Heart right ventricle (tissue), 16 donors: ENCODE measurements around the gene ANP32A. TPM values are rescaled to one million over a fixed set of nuclear protein-coding genes. Genes with fewer than 3 reads are reported as not detected.

Source experiments
- ATAC-seq, 8 donors: fragments of 200-7000 bp; cut with Tn5 transposase; one replicate each; pipeline ENCODE4 v1.9.1; 2020; ENCODE audit warnings: mild to moderate bottlenecking in 8 of 8, moderate library complexity in 8 of 8, moderate number of reproducible peaks in 1 of 8
- DNase-seq, 2 donors: peaks; one replicate each; pipeline ENCODE4 v3.0.0-alpha.2; 2020
- H3K27ac ChIP-seq, 10 donors: fragments of 200-600 bp; sonication (generic) in 2 of 10; one replicate each; pipeline versions ENCODE4 v1.5.0 to v1.8.0; 2020 to 2022; ENCODE audit warnings: mild to moderate bottlenecking in 3 of 10
- H3K27me3 ChIP-seq, 7 donors: fragments of 200-600 bp; one replicate each; pipeline ENCODE4 v1.8.0; 2021 to 2022; ENCODE audit warnings: mild to moderate bottlenecking in 2 of 7
- H3K36me3 ChIP-seq, 9 donors: fragments of 200-600 bp; sonication (generic) in 1 of 9; one replicate each; pipeline versions ENCODE4 v1.5.0 to v1.8.0; 2020 to 2022; ENCODE audit warnings: mild to moderate bottlenecking in 2 of 9
- H3K4me1 ChIP-seq, 9 donors: fragments of 200-600 bp; sonication (generic) in 1 of 9; one replicate each; pipeline versions ENCODE4 v1.5.0 to v1.8.0; 2020 to 2022; ENCODE audit warnings: mild to moderate bottlenecking in 4 of 9
- H3K4me3 ChIP-seq, 10 donors: fragments of 200-600 bp; sonication (generic) in 2 of 10; one replicate each; pipeline versions ENCODE4 v1.5.0 to v1.8.0; 2020 to 2022; ENCODE audit warnings: mild to moderate bottlenecking in 7 of 10, moderate library complexity in 2 of 10
- H3K9me3 ChIP-seq, 11 donors: fragments of 200-600 bp in 10 of 11; sonication (generic) in 2 of 11; one replicate each; pipeline versions ENCODE4 v1.5.0 to v1.8.0; 2013 to 2022; ENCODE audit warnings: mild to moderate bottlenecking in 2 of 11, control low read depth in 1 of 11, moderate library complexity in 1 of 11
- CTCF ChIP-seq, 9 donors: fragments of 200-600 bp; sonication (generic) in 2 of 9; IDR thresholded peaks; one replicate each; pipeline versions ENCODE4 v1.5.0 to v1.8.0; 2021 to 2022; ENCODE audit warnings: antibody characterized with exemption in 9 of 9, mild to moderate bottlenecking in 5 of 9, moderate library complexity in 1 of 9
- WGBS, 2 donors: extraction: QIAGEN DNeasy Blood & Tissue Kit; methylation state at CpG; one replicate each; pipeline ENCODE4 v1.1.7; 2013; ENCODE audit warnings: inconsistent platforms in 1 of 2; 5-methylcytosine and 5-hydroxymethylcytosine counted together
- intact Hi-C, 10 donors: fragments of 100-400 bp; cut with DNase I; formaldehyde crosslinking; loops; one replicate each; pipeline versions ENCODE4 v1.11.1 to v1.14.2; 2022
- polyA plus RNA-seq, 2 donors: library from polyadenylated mRNA; stranded (reverse); fragments of 200-250 nt; gene quantifications; one replicate each; pipeline ENCODE4 v1.2.3, GENCODE V29; 2013
- total RNA-seq, 10 donors: library from RNA; stranded (reverse); fragmentation: NEBNext Ultra II Directional in 3 of 10; extraction: Animal tissue kit (Norgen Biotek cat#: 25700) in 3 of 10; gene quantifications; one replicate each; pipeline versions ENCODE4 v1.2.1 to v1.2.4, GENCODE V29; 2021 to 2023
- donor health status: Arrhythmogenic right ventricular cardiomyopathy.
- donor health status: ischemic (EF 13 %, LVEDD 7.1; RV severe dilation, severe dysfunction).
- donor health status: healthy with polysubstance abuse.
- donor health status: DM: no; HTN: yes; CAD: no.
- donor health status: DM: no; HTN: no; CAD: no.
- donor health status: ischemic (EF 25% LVEDD 6.9; RV normal size, moderate dysfunction).
- donor health status: ischemic (EF 25% LVEDD 5.7; RV mildly dilated, moderate dysfunction).
- donor health status: healthy.
- donor health status: DM: yes; HTN: yes; CAD: no.
- donor health status: Ischemic cardiomyopathy.
- donor health status: ischemic (EF 35%, LVEDD 5.7; RV mildly dilated, moderate dysfunction).
- donor health status: nonischemic (EF 11% LVEDD 7.7; RV severe dilation, severe dysfunction).
- donor health status: DM: yes; HTN: yes; CAD: no.
- donor health status: PGD.
- donor health status: ischemic (EF 29% LVEDD 5.4; RV normal size, mild dysfunction).
- donor health status: nonischemic (EF 23%, LVEDD 6.1; RV moderate dilation, normal function).

Gene ANP32A
- total and polyA plus RNA-seq, 12 donors, result 87.3 to 201 (median 146) TPM

- no peak for ATAC-seq
- intact Hi-C loops, result no loop called here
- H3K4me3 ChIP-seq, result no peak overlapping the region
- H3K4me1 ChIP-seq, result peaks cover 0 to 6% (median 0%) of the 10 kb centered on the region in 9 donors
- DNase-seq, result no peak
- 91 to 96% methylated on average over 3 of the region's 3 CpGs for WGBS, 2 donors
- no peak for TF ChIP-seq CTCF (IDR thresholded peaks at IDR 0.05)
- no peaks in the 10 kb centered on the region for H3K27me3 ChIP-seq
- H3K36me3 ChIP-seq, result no peaks in the 10 kb centered on the region
- H3K9me3 ChIP-seq, result no peaks in the 10 kb centered on the region
- H3K27ac ChIP-seq, result no peak overlapping the region
Measured at GRCh38 chr15:68743256-68743655, 77.4 kb downstream of the ANP32A start.

GRCh38 chr15:68739390-68740080 lies 81.2 kb downstream of the ANP32A start:
- DNase-seq (no peak), ATAC-seq (no peak)
- no peak for TF ChIP-seq CTCF (IDR thresholded peaks at IDR 0.05)
- peaks cover 0 to 16% (median 5%) of the 10 kb centered on the region in 9 donors for H3K4me1 ChIP-seq
- H3K9me3 ChIP-seq, result no peaks in the 10 kb centered on the region
- H3K27ac ChIP-seq, result no peak overlapping the region
- WGBS, 2 donors, result 66 to 68% methylated on average over 6 of the region's 6 CpGs
- H3K36me3 ChIP-seq, result no peaks in the 10 kb centered on the region
- no peaks in the 10 kb centered on the region for H3K27me3 ChIP-seq
- H3K4me3 ChIP-seq, result no peak overlapping the region
- intact Hi-C loops, result no loop called here

- intact Hi-C loops, result no loop called here
- TF ChIP-seq CTCF (IDR thresholded peaks at IDR 0.05), result no peak
- no peak for ATAC-seq
- Histone ChIP-seq H3K9me3 (no peaks in the 10 kb centered on the region), H3K4me1 (peaks cover 3 to 51% (median 31%) of the 10 kb centered on the region in 9 donors), H3K27me3 (no peaks in the 10 kb centered on the region), H3K27ac (no peak overlapping the region), H3K36me3 (no peaks in the 10 kb centered on the region), H3K4me3 (no peak overlapping the region)
- DNase-seq, result no peak
Measured at GRCh38 chr15:68735610-68736009, 85.1 kb downstream of the ANP32A start.

DNA sequence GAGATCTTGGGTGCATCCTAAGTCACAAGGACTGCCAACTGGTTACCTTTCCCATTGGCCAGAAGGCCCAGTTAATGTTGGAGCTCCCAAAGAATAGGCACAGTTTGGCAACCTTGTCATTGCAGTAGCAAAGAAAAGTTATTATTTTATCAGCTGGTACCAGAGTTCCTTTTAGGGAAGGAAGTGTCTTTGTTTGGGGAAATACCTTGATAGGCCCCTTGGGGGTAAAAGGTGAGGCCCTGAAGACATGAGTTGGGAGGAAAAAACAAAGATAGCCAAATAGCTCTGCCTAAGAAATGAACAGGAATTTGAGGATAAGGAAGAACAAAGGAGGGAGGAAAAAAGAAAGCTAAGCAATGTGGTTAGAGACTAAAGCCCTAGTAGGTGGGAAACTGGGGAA lies 85.8 kb downstream of the ANP32A start:
- intact Hi-C loops, result loop anchor here in 8 of 10 donors (5.0 kb wide), 5 partner anchors 47 to 142 kb away; no protein-coding TSS in a partner anchor
- Histone ChIP-seq H3K27me3 (no peaks in the 10 kb centered on the region), H3K4me1 (peaks cover 9 to 58% (median 38%) of the 10 kb centered on the region in 9 donors), H3K27ac (peak overlapping the region in 2 of 10 donors; percentile 6 to 12), H3K4me3 (no peak overlapping the region), H3K9me3 (no peaks in the 10 kb centered on the region), H3K36me3 (no peaks in the 10 kb centered on the region)
- no peak for DNase-seq
- TF ChIP-seq CTCF (IDR thresholded peaks at IDR 0.05), result no peak
- ATAC-seq, result no peak
